Occipital lobe (tissue), 2 donors: ENCODE results near the gene FAM110A. TPM values are rescaled to one million over a fixed set of nuclear protein-coding genes. Genes with fewer than 3 reads are reported as not detected.
"Not testable (repeated sequence)": the region's sequence is repeated elsewhere in the genome, so short reads cannot be mapped to it uniquely, and the experiment has no call there.

ENCODE experiments used
- DNase-seq: peaks from one replicate; lab custom pipeline; 2025; lab: John Stamatoyannopoulos, UW
- total RNA-seq: library from RNA; depleted of rRNA; stranded (reverse); fragments of >200 nt; gene quantifications from one replicate; pipeline ENCODE4 v1.2.3, GENCODE V29; 2014

The FAM110A gene
- total RNA-seq, 1 donor from 2014 or later: 6.7 TPM

GRCh38 chr20:822651-823573 lies 10.6 kb upstream of the FAM110A start:
- no peak for DNase-seq

- DNase-seq: no peak
These were observed 10.0 kb upstream of the FAM110A start for GRCh38 chr20:823574-823902.

- DNase-seq: no peak
These were observed 9.0 kb upstream of the FAM110A start for GRCh38 chr20:824490-824889.

GRCh38 chr20:824916-825315 lies 8.6 kb upstream of the FAM110A start:
- DNase-seq: no peak

- no peak for DNase-seq
These were observed 7.6 kb upstream of the FAM110A start for GRCh38 chr20:825710-826421.

GRCh38 chr20:826695-827323 lies 6.7 kb upstream of the FAM110A start:
- DNase-seq: no peak

GRCh38 chr20:827981-828380 lies 5.5 kb upstream of the FAM110A start:
- not testable (repeated sequence) for DNase-seq

GRCh38 chr20:828987-829386 lies 4.5 kb upstream of the FAM110A start:
- DNase-seq: no peak

GRCh38 chr20:829551-829950 lies 4.0 kb upstream of the FAM110A start:
- DNase-seq: no peak

- DNase-seq: no peak
These were observed 3.4 kb upstream of the FAM110A start for GRCh38 chr20:830011-830521.

GRCh38 chr20:831251-831650 lies 2.3 kb upstream of the FAM110A start:
- DNase-seq: no peak

GRCh38 chr20:831956-832355 lies 1.6 kb upstream of the FAM110A start:
- no peak for DNase-seq

- no peak for DNase-seq
These were observed 430 bp upstream of the FAM110A start for GRCh38 chr20:833121-833449.

- DNase-seq: no peak
These were observed 734 bp downstream of the FAM110A start for GRCh38 chr20:834151-834746.

GRCh38 chr20:835608-836045 lies 2.1 kb downstream of the FAM110A start:
- no peak for DNase-seq

GRCh38 chr20:836190-836589 lies 2.7 kb downstream of the FAM110A start:
- DNase-seq: no peak

- DNase-seq: no peak
These were observed 5.5 kb downstream of the FAM110A start for GRCh38 chr20:839015-839414.

- no peak for DNase-seq
These were observed 6.1 kb downstream of the FAM110A start for GRCh38 chr20:839626-840025.

- DNase-seq: no peak
These were observed 7.0 kb downstream of the FAM110A start for GRCh38 chr20:840503-840857.

GRCh38 chr20:840858-841567 lies 7.5 kb downstream of the FAM110A start:
- DNase-seq: no peak
